ENCODE data around the gene EIF4G3.
A peak's percentile ranks its signal among the peaks of the same experiment; 100 is the strongest.
"Not testable (repeated sequence)": the region's sequence is repeated elsewhere in the genome, so short reads cannot be mapped to it uniquely, and the experiment has no call there.

Gene EIF4G3

GRCh38 chr1:21149855-21150432, 26.8 kb downstream of the EIF4G3 start:
- FAIRE-seq, result peak; percentile 80

GRCh38 chr1:21149430-21149854, 27.3 kb downstream of the EIF4G3 start:
- no peak for FAIRE-seq

GRCh38 chr1:21143752-21144151, 32.9 kb downstream of the EIF4G3 start:
- no peak for FAIRE-seq

- FAIRE-seq, result no peak
Measured at GRCh38 chr1:21143138-21143537, 33.6 kb downstream of the EIF4G3 start.

GRCh38 chr1:21141030-21141429, 35.7 kb downstream of the EIF4G3 start:
- no peak for FAIRE-seq

GRCh38 chr1:21139601-21140000, 37.1 kb downstream of the EIF4G3 start:
- FAIRE-seq, result no peak

- not testable (repeated sequence) for FAIRE-seq
Measured at GRCh38 chr1:21136344-21136743, 40.4 kb downstream of the EIF4G3 start.

- no peak for FAIRE-seq
Measured at GRCh38 chr1:21131200-21131599, 45.5 kb downstream of the EIF4G3 start.

- FAIRE-seq, result no peak
Measured at GRCh38 chr1:21129407-21129806, 47.3 kb downstream of the EIF4G3 start.

- FAIRE-seq, result no peak
Measured at GRCh38 chr1:21126324-21126723, 50.4 kb downstream of the EIF4G3 start.

GRCh38 chr1:21124846-21125245, 51.9 kb downstream of the EIF4G3 start:
- no peak for FAIRE-seq

GRCh38 chr1:21123287-21123948, 53.3 kb downstream of the EIF4G3 start:
- FAIRE-seq, result no peak

- FAIRE-seq, result no peak
Measured at GRCh38 chr1:21121764-21122471, 54.8 kb downstream of the EIF4G3 start.

- FAIRE-seq, result no peak
Measured at GRCh38 chr1:21118167-21118566, 58.5 kb downstream of the EIF4G3 start.

- FAIRE-seq, result no peak
Measured at GRCh38 chr1:21117597-21118001, 59.1 kb downstream of the EIF4G3 start.

GRCh38 chr1:21117159-21117558, 59.5 kb downstream of the EIF4G3 start:
- peak; percentile 28 for FAIRE-seq

GRCh38 chr1:21115098-21115760, 61.5 kb downstream of the EIF4G3 start:
- no peak for FAIRE-seq

GRCh38 chr1:21114431-21114830, 62.3 kb downstream of the EIF4G3 start:
- no peak for FAIRE-seq

- no peak for FAIRE-seq
Measured at GRCh38 chr1:21110163-21110562, 66.5 kb downstream of the EIF4G3 start.

- no peak for FAIRE-seq
Measured at GRCh38 chr1:21106709-21107108, 70.0 kb downstream of the EIF4G3 start.

- no peak for FAIRE-seq
Measured at GRCh38 chr1:21106238-21106637, 70.5 kb downstream of the EIF4G3 start.

GRCh38 chr1:21105807-21106206, 70.9 kb downstream of the EIF4G3 start:
- no peak for FAIRE-seq

- FAIRE-seq, result no peak
Measured at GRCh38 chr1:21104683-21105082, 72.0 kb downstream of the EIF4G3 start.

GRCh38 chr1:21100481-21100921, 76.2 kb downstream of the EIF4G3 start:
- FAIRE-seq, result no peak
